SU-DHL-6 (cell line): ENCODE measurements around the gene TMEM39A.

Experiments used
- CTCF ChIP-seq: fragments of 200-600 bp; sonication (generic); IDR thresholded peaks from one replicate; pipeline ENCODE4 v1.5.1; 2017; ENCODE audit warnings: antibody characterized with exemption, mild to moderate bottlenecking, low read length, moderate library complexity; ENCODE audit not compliant: insufficient read depth, poor library complexity, severe bottlenecking
- EZH2phosphoT487 ChIP-seq: fragments of 200-600 bp; sonication (generic), shearing (Covaris generic); conservative IDR thresholded peaks from 2 replicates; pipeline ENCODE4 v1.6.1; 2018; ENCODE audit warnings: mild to moderate bottlenecking, antibody characterized with exemption, low read length, moderate library complexity, mixed read lengths

GRCh38 chr3:119413603-119414280, 49.7 kb downstream of the TMEM39A start:
- TF ChIP-seq CTCF (no peak), EZH2phosphoT487 (no peak)
